Lower leg skin (tissue), 4 donors: ENCODE measurements around the gene PARP15. TPM values are rescaled to one million over a fixed set of nuclear protein-coding genes. Genes with fewer than 3 reads are reported as not detected.

Source experiments
- DNase-seq, 2 donors: peaks; one replicate each; pipeline ENCODE4 v3.0.0-alpha.2; 2019; ENCODE audit warnings: low spot score in 2 of 2
- H3K4me3 ChIP-seq: fragments of 200-600 bp; sonication (generic); 2 replicates; pipeline ENCODE4 v1.5.1; 2017; ENCODE audit warnings: mild to moderate bottlenecking, low read depth; ENCODE audit not compliant: poor library complexity, severe bottlenecking
- POLR2A ChIP-seq, 2 donors: fragments of 450-650 bp; IDR thresholded peaks; one replicate each; pipeline ENCODE4 v1.6.1; 2016 to 2017; ENCODE audit warnings: antibody characterized with exemption in 2 of 2, mild to moderate bottlenecking in 1 of 2, moderate library complexity in 1 of 2
- WGBS, 2 donors: methylation state at CpG; one replicate each; pipeline ENCODE4 v1.1.5; 2018; 5-methylcytosine and 5-hydroxymethylcytosine counted together
- intact Hi-C: fragments of 100-400 bp; cut with DNase I; formaldehyde crosslinking; loops from one replicate; pipeline ENCODE4 v1.15.0; 2023; ENCODE audit warnings: low total_unique reads
- total RNA-seq, 4 donors: library from RNA; depleted of rRNA; stranded (reverse); fragments of >200 nt; gene quantifications; one replicate each; pipeline ENCODE4 v1.1.0, GENCODE V29; 2016
- TF ChIP-seq, protein P1 (sequence below), 3 donors: fragments of 450-650 bp; IDR thresholded peaks; one replicate each; pipeline ENCODE4 v1.5.1; 2016; ENCODE audit warnings: antibody characterized with exemption in 3 of 3, mild to moderate bottlenecking in 3 of 3, moderate library complexity in 2 of 3

Gene PARP15
- under 1 TPM in 3 of 4 donors, not detected in 1; 0.29 to 0.71 (median 0.38) TPM for total RNA-seq

DNA sequence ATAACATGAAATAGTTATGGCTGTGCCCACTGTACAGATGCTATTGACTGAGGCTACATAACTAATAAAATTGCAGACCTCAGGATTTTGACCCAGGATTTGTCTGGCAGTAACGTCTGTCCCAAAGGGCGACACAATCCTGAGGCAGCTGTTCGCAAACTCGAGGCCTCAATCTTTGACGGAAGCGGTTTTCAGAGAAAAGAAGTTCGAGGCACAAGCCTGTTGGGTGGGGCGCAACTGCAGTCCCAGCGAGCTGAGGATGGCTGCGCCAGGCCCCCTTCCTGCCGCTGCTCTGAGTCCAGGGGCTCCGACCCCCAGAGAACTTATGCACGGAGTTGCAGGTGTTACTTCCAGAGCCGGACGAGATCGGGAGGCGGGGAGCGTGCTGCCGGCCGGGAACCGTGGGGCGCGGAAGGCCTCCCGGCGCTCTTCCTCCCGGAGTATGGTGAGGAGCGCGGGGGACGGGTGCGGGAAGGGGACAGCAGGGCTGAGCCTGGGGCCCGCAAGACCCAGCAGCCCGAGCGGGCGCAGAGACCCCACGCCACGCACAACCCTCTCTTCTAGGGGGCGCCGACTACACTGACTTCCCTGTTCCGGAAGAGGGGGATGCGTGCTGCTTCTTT is at the start of gene PARP15:
Gene PARP15 (plus strand): TSS at position 242 of the 623 bp plus-strand sequence. CDS start 18 bp downstream, at position 260.
- intact Hi-C loops = no loop called here
- H3K4me3 ChIP-seq = no peak within 1 kb of the TSS
- WGBS, 2 donors = 7 to 19% methylated on average over 21 to 29 of the region's 40 CpGs
- DNase-seq = no peak
- TF ChIP-seq, protein P1, sequence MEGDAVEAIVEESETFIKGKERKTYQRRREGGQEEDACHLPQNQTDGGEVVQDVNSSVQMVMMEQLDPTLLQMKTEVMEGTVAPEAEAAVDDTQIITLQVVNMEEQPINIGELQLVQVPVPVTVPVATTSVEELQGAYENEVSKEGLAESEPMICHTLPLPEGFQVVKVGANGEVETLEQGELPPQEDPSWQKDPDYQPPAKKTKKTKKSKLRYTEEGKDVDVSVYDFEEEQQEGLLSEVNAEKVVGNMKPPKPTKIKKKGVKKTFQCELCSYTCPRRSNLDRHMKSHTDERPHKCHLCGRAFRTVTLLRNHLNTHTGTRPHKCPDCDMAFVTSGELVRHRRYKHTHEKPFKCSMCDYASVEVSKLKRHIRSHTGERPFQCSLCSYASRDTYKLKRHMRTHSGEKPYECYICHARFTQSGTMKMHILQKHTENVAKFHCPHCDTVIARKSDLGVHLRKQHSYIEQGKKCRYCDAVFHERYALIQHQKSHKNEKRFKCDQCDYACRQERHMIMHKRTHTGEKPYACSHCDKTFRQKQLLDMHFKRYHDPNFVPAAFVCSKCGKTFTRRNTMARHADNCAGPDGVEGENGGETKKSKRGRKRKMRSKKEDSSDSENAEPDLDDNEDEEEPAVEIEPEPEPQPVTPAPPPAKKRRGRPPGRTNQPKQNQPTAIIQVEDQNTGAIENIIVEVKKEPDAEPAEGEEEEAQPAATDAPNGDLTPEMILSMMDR (IDR thresholded peaks at IDR 0.05) = no peak
- TF ChIP-seq POLR2A (IDR thresholded peaks at IDR 0.05) = no peak

DNA sequence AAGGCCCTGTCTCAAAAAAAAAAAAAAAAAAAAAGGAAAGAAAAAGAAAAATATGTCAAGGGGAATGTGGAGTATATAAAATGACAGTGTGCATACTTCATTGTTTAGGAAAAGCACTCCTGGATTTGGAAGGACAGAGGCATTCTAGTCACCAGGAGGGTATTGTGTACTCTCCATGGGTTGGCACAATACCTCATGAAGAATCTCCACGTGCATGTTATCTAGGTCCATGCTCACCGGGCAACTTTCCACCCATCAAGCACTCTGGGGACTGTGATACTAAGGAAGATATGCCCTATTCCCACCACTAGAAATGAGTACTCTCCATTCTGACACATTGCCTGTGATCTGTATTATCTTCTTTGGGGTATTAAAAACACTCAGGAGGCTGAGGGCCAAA is 47.3 kb upstream of the PARP15 start:
- H3K4me3 ChIP-seq = no peak overlapping the region
- TF ChIP-seq, protein P1 (IDR thresholded peaks at IDR 0.05) = no peak
- TF ChIP-seq POLR2A (IDR thresholded peaks at IDR 0.05) = no peak
- intact Hi-C loops = no loop called here
- no peak for DNase-seq
- 85 to 88% methylated on average over 2 of the region's 2 CpGs for WGBS, 2 donors

DNA sequence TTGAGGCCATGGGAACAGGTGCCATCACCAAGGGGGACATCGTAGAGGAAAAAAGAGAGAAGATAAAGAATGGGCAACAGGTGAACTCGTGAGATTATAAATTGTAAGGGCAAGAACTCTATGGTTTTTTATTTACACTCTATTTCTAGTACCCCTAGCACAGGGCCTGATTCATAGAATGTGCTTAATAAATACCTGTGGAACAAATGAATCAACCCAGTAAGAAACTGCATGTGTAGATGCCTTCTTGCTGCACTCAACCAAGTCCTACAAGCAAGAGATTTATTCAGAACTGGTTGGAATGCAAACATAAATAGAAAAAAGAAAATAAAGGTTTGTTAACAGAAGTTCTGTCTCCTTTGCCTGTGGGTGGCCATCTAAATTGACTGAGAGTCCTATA is 44.0 kb upstream of the PARP15 start:
- no peak for DNase-seq
- intact Hi-C loops = no loop called here
- 88 to 89% methylated on average over 2 of the region's 2 CpGs for WGBS, 2 donors
- H3K4me3 ChIP-seq = no peak overlapping the region
- TF ChIP-seq, protein P1 (IDR thresholded peaks at IDR 0.05) = no peak
- TF ChIP-seq POLR2A (IDR thresholded peaks at IDR 0.05) = no peak

DNA sequence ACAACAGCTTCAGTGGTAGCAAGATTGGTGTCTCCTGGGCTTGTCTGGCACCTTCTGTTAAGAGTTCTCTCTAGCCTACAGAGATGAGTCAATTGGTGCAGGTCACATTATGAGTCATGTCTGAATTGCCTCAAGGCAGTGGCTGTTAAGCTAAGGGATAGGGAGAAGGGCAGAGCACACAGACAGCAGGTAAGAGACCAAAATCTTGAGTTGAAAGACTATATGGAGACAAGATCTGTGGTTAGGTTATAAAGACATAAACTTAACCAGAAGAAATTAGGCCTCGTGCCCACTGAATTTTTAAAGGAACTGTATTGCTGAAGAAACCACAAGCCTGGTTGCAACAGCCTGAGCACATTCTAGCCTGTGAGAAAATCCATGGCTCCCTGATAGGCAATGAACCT is 43.5 kb upstream of the PARP15 start:
- whole genome bisulfite sequencing, 2 donors = 45 to 55% methylated on average over 1 of the region's 1 CpG
- TF ChIP-seq, protein P1 (IDR thresholded peaks at IDR 0.05) = no peak
- TF ChIP-seq POLR2A (IDR thresholded peaks at IDR 0.05) = no peak
- no peak for DNase-seq
- intact Hi-C loops = no loop called here
- no peak overlapping the region for H3K4me3 ChIP-seq

DNA sequence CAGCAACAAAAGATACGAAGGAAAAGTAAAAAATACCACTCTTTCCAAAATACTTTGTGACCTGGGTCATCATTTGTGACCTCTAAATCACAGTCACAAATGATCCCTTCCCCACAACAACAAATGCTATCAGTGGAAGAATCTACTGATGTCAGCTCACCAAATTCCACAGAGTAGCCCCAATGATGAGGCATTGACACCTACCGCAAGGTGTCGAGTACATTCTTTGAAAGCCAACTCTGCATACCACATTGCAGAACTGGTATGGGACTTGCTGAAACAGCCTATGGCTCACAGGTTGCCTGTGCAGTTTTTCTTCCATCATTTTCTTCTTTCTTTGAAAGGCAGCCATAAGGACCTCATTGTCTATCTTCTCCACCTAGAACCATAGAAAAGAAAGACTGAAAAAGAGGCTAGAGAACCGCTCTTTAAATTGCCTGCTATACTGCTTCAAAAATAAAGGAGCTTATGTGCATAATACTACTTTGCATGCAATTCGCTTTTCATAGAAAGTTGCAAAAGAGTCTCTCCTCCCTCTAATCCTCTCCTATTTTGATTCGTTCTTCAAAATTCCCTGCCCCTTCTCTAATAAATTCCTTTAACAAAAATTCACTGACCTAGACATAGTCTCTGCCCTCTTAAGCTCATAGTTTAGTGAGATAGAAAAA is 41.4 kb upstream of the PARP15 start:
- intact Hi-C loops = no loop called here
- DNase-seq = no peak
- no peak overlapping the region for H3K4me3 ChIP-seq
- TF ChIP-seq, protein P1 (IDR thresholded peaks at IDR 0.05) = no peak
- TF ChIP-seq POLR2A (IDR thresholded peaks at IDR 0.05) = no peak
- 88 to 91% methylated on average over 6 of the region's 6 CpGs for WGBS, 2 donors
